ENCODE results near the gene NAT16.
A peak's percentile ranks its signal among the peaks of the same experiment; 100 is the strongest.

The NAT16 gene

GRCh38 chr7:101170617-101171441 lies 9.3 kb downstream of the NAT16 start:
- DNase-seq (ENCODE audit: low read depth): no peak

GRCh38 chr7:101169838-101170551 lies 10.1 kb downstream of the NAT16 start:
- DNase-seq (ENCODE audit: low read depth): peak; percentile 57

GRCh38 chr7:101169110-101169837 lies 10.8 kb downstream of the NAT16 start:
- no peak for DNase-seq (ENCODE audit: low read depth)

- no peak for DNase-seq (ENCODE audit: low read depth)
Observed at GRCh38 chr7:101168412-101169049, 11.6 kb downstream of the NAT16 start.

GRCh38 chr7:101167645-101168411 lies 12.3 kb downstream of the NAT16 start:
- DNase-seq (ENCODE audit: low read depth): no peak

- DNase-seq (ENCODE audit: low read depth): no peak
Observed at GRCh38 chr7:101166909-101167644, 13.0 kb downstream of the NAT16 start.

GRCh38 chr7:101166648-101166908 lies 13.5 kb downstream of the NAT16 start:
- no peak for DNase-seq (ENCODE audit: low read depth)

GRCh38 chr7:101165958-101166647 lies 14.0 kb downstream of the NAT16 start:
- no peak for DNase-seq (ENCODE audit: low read depth)

GRCh38 chr7:101165075-101165957 lies 14.8 kb downstream of the NAT16 start, which contains the start of gene VGF:
Gene VGF, minus strand, starts transcription at chr7:101165569. Its CDS starts 726 bp downstream, at chr7:101164843.
- peak; percentile 82 for DNase-seq (ENCODE audit: low read depth)

GRCh38 chr7:101164071-101164840 lies 15.8 kb downstream of the NAT16 start:
- no peak for DNase-seq (ENCODE audit: low read depth)

GRCh38 chr7:101163279-101164070 lies 16.6 kb downstream of the NAT16 start:
- DNase-seq (ENCODE audit: low read depth): no peak

- DNase-seq (ENCODE audit: low read depth): no peak
Observed at GRCh38 chr7:101162551-101163278, 17.4 kb downstream of the NAT16 start.

- no peak for DNase-seq (ENCODE audit: low read depth)
Observed at GRCh38 chr7:101161692-101162471, 18.2 kb downstream of the NAT16 start.

- DNase-seq (ENCODE audit: low read depth): no peak
Observed at GRCh38 chr7:101160910-101161309, 19.2 kb downstream of the NAT16 start.

- DNase-seq (ENCODE audit: low read depth): no peak
Observed at GRCh38 chr7:101159696-101160674, 20.1 kb downstream of the NAT16 start.
